ENCODE data around the gene UNCX.
"Not testable (repeated sequence)": the region's sequence is repeated elsewhere in the genome, so short reads cannot be mapped to it uniquely, and the experiment has no call there.

UNCX gene

DNA sequence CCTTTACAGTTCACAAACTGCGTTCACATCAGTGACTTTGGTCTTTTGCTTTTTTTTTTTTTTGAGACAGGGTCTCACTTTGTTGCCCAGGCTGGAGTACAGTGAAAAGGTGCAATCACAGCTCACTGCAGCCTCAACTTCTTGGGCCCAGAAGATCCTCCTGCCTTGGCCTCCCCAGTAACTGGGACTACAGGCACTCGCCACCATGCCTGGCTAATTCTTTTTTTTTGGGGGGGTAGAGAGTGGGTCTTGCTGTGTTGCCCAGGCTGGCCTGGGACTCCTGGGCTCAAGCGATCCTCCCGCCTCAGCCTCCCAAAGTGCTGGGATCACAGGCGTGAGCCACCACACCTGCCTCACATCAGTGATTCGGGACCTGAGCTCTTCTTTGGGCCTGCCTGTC, 35.7 kb upstream of the UNCX start:
- in situ Hi-C loops (cut with MboI; ENCODE audit: low sequenced_read_pairs, unreplicated experiment) = no loop called here
- TF ChIP-seq, protein P1, sequence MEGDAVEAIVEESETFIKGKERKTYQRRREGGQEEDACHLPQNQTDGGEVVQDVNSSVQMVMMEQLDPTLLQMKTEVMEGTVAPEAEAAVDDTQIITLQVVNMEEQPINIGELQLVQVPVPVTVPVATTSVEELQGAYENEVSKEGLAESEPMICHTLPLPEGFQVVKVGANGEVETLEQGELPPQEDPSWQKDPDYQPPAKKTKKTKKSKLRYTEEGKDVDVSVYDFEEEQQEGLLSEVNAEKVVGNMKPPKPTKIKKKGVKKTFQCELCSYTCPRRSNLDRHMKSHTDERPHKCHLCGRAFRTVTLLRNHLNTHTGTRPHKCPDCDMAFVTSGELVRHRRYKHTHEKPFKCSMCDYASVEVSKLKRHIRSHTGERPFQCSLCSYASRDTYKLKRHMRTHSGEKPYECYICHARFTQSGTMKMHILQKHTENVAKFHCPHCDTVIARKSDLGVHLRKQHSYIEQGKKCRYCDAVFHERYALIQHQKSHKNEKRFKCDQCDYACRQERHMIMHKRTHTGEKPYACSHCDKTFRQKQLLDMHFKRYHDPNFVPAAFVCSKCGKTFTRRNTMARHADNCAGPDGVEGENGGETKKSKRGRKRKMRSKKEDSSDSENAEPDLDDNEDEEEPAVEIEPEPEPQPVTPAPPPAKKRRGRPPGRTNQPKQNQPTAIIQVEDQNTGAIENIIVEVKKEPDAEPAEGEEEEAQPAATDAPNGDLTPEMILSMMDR (IDR thresholded peaks at IDR 0.05; ENCODE audit: borderline replicate concordance, control extremely low read depth, extremely low read depth, insufficient read depth, missing control alignments) = no peak
- DNase-seq (ENCODE audit: low spot score) = no peak

DNA sequence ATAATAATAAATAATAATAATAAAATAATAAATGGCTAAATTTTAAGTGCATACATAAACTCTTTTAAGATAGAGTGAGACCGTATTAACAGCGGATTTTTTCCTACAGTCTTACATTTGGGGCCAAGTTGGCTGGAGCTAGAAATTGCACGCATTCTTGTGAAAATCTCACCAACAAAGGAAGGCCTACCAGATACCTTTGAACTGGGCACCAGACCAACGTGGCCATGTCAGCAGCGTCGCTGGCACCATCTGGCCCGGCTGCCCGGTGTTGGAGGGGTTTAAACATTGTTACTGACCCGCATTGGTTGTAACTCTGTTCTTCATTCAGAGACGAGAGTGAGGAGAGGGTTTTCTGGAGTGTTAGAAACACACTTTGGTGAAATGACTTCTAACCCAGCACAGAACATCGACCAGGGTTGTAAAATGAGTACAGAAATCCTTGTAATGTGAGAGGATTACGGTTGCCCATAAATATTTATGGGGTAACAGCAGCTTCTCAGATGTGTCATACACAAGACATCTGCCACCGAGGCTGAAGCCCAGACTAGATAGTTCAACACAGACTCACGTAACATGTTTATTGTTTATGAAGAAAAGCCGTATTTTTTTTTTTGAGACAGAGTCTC, 34.6 kb upstream of the UNCX start:
- in situ Hi-C loops (cut with MboI; ENCODE audit: low sequenced_read_pairs, unreplicated experiment) = no loop called here
- TF ChIP-seq, protein P1 (IDR thresholded peaks at IDR 0.05; ENCODE audit: borderline replicate concordance, control extremely low read depth, extremely low read depth, insufficient read depth, missing control alignments) = no peak
- no peak for DNase-seq (ENCODE audit: low spot score)

DNA sequence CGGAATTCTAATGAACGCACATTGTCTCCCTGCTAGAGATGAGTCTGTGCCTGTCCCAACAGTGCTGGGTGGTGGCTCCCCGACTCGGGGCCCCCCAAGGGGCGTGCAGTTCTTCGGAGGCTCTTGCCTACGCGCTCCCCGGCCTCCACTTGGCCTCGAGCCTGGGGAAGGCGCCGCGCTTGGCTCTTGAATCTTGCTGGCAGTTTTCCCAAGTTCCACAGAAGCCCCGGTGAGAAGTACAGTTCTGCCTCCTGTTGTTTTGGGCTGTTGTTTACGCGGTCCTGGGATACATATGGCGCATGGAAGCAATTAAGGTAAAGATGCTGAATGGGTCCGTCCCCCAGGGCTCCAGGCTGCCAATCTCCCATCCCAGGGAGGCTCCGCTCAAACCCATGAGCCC, 32.6 kb upstream of the UNCX start:
- TF ChIP-seq, protein P1 (IDR thresholded peaks at IDR 0.05; ENCODE audit: borderline replicate concordance, control extremely low read depth, extremely low read depth, insufficient read depth, missing control alignments) = no peak
- in situ Hi-C loops (cut with MboI; ENCODE audit: low sequenced_read_pairs, unreplicated experiment) = no loop called here
- DNase-seq (ENCODE audit: low spot score) = no peak

DNA sequence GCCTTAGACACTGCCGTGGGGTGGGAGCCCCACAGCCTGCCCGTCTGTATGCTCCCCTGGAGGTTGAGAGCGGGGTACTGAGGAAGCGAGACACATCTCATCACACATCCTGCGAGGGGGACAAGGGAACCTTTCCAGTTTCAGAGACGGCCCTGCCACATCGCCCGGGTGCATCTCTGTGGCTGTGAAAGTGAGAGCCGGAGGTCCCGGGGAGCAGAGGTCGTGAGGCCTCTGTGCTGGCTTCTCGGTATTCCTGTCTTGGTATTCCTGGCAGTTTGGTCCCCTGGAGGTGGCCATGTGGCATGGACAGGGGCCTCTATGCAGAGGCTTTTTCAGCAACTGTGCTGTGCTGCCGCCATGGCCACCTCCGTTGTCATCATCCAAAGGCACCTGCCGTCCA, 30.8 kb upstream of the UNCX start:
- TF ChIP-seq, protein P1 (IDR thresholded peaks at IDR 0.05; ENCODE audit: borderline replicate concordance, control extremely low read depth, extremely low read depth, insufficient read depth, missing control alignments) = no peak
- DNase-seq (ENCODE audit: low spot score) = no peak
- in situ Hi-C loops (cut with MboI; ENCODE audit: low sequenced_read_pairs, unreplicated experiment) = no loop called here

DNA sequence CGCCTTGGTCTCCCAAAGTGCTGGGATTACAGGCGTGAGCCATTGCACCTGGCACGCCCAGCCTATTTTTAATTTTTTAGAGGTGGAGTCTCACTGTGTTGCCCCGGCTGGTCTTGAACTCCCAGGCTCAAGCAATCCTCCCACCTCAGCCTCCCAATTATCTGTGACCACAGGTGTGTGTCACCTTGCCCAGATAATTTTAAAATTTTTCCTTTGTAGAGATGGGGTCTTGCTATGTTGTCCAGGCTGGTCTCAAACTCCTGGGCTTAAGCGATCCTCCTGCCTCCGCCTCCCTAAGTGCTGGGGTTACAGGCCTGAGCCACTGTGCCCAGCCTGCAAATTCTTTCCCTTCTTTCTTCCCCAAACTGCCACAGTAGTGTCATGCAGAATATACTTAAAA, 29.8 kb upstream of the UNCX start:
- DNase-seq (ENCODE audit: low spot score); in situ Hi-C loops (cut with MboI; ENCODE audit: low sequenced_read_pairs, unreplicated experiment): not testable (repeated sequence)

DNA sequence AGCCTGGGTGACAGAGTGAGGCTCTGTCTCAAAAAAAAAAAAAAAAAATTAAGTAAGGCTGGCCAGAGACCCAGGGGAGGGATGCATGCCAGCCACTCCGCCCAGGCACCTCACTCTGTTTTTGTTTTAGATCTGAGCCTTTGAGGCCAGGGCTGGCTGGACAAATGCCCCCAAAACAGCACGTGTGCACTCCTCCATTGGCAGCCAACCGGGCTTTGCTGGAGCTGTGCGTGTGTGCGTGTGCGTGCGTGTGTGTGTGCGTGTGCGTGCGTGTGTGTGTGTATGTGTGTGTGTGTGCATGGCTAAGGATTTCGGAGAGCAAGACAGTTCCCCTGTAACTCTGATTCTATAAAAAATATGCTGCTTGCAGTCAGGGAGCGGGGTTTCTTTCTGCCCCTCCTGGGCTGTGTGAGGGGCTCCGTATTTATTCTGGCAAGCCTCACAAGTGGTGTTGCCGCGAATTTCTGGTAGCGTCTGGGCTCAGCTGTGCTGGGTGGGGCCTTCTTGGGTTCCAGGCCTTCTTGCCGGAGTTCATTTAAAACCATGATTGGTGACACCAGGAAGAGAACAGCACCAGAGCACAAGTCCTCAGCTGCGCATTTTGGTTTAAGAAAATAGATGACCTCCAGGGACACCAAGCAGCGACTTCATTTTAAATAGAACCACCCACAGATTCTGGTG, 28.1 kb upstream of the UNCX start:
- no peak for DNase-seq (ENCODE audit: low spot score)
- TF ChIP-seq, protein P1 (IDR thresholded peaks at IDR 0.05; ENCODE audit: borderline replicate concordance, control extremely low read depth, extremely low read depth, insufficient read depth, missing control alignments) = no peak
- in situ Hi-C loops (cut with MboI; ENCODE audit: low sequenced_read_pairs, unreplicated experiment) = no loop called here

DNA sequence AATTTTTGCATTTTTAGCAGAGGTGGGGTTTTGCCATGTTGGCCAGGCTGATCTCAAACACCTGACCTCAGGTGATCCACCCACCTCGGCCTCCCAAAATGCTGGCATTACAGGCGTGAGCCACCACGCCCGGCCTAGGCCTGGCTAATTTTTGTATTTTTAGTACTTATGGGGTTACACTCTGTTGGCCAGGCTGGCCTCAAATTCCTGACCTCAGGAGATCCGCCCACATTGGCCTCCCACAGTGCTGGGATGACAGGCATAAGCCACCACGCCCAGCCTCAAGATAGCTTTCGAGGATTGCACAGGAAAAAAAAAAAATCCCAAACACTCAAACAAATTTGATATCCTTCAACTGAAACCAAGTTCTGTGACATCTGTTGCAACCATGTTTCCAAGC, 26.9 kb upstream of the UNCX start:
- DNase-seq (ENCODE audit: low spot score) = not testable (repeated sequence)

More for the DNA sequence above, 26.9 kb upstream of the UNCX start:
- in situ Hi-C loops (cut with MboI; ENCODE audit: low sequenced_read_pairs, unreplicated experiment) = not testable (repeated sequence)

Measured in GM13976 (cell line).